ENCODE data around the gene STAC3.

DNA sequence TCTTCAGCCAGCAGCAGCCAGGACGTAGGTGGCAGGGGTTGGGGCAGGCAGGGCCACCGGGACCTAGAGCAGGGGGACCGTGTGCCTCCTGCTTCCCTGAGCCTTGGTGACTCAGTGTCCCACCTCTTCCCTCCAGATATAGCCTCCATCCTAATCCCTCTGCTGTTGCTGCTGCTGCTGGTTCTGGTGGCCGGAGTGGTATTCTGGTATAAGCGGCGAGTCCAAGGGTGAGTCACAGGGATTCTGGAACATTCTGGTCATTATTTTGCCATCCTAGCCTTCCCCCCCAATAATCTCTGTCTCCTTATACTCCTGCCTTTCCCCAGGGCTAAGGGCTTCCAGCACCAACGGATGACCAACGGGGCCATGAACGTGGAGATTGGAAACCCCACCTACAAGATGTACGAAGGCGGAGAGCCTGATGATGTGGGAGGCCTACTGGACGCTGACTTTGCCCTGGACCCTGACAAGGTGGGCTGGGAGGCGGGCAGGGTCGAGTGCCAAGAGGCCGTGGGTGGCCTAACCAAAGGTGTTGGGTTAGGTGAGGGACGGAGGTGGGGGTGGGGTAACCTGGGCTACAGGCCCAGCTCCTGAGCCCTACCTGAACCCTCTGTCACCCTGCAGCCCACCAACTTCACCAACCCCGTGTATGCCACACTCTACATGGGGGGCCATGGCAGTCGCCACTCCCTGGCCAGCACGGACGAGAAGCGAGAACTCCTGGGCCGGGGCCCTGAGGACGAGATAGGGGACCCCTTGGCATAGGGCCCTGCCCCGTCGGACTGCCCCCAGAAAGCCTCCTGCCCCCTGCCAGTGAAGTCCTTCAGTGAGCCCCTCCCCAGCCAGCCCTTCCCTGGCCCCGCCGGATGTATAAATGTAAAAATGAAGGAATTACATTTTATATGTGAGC is 38.9 kb downstream of the STAC3 start:
- TF ChIP-seq, protein P1, sequence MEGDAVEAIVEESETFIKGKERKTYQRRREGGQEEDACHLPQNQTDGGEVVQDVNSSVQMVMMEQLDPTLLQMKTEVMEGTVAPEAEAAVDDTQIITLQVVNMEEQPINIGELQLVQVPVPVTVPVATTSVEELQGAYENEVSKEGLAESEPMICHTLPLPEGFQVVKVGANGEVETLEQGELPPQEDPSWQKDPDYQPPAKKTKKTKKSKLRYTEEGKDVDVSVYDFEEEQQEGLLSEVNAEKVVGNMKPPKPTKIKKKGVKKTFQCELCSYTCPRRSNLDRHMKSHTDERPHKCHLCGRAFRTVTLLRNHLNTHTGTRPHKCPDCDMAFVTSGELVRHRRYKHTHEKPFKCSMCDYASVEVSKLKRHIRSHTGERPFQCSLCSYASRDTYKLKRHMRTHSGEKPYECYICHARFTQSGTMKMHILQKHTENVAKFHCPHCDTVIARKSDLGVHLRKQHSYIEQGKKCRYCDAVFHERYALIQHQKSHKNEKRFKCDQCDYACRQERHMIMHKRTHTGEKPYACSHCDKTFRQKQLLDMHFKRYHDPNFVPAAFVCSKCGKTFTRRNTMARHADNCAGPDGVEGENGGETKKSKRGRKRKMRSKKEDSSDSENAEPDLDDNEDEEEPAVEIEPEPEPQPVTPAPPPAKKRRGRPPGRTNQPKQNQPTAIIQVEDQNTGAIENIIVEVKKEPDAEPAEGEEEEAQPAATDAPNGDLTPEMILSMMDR (IDR thresholded peaks at IDR 0.05; ENCODE audit: insufficient read depth, low read length, poor library complexity, severe bottlenecking) = no peak
- TF ChIP-seq EZH2phosphoT487 (conservative IDR thresholded peaks at IDR 0.05; ENCODE audit: low read length) = no peak

Measured in SU-DHL-6 (cell line).